Ecto neural progenitor cell (in vitro differentiated cells): ENCODE data around the gene OR2T1.
"Not testable (repeated sequence)": the region's sequence is repeated elsewhere in the genome, so short reads cannot be mapped to it uniquely, and the experiment has no call there.

ENCODE experiments used
- DNase-seq: peaks from one replicate; pipeline ENCODE4 v3.0.0-alpha.2; 2018; ENCODE audit warnings: low spot score

Gene OR2T1

GRCh38 chr1:248402748-248403147 is at the start of gene OR2T1:
TSS of gene OR2T1 (plus strand) at chr1:248403048. CDS start at chr1:248406148, 3,100 bp downstream.
- DNase-seq, result no peak

GRCh38 chr1:248359415-248359814 is 43.4 kb upstream of the OR2T1 start:
- DNase-seq, result no peak

- DNase-seq, result no peak
Measured at GRCh38 chr1:248361121-248361715, 41.6 kb upstream of the OR2T1 start, which contains the start of gene OR2T4. TSS of gene OR2T4 (plus strand) at chr1:248361665. CDS start at chr1:248361665, 0 bp downstream.

GRCh38 chr1:248366609-248367008 is 36.2 kb upstream of the OR2T1 start:
- no peak for DNase-seq

- no peak for DNase-seq
Measured at GRCh38 chr1:248372394-248372793, 30.5 kb upstream of the OR2T1 start.

GRCh38 chr1:248373761-248374160 is 29.1 kb upstream of the OR2T1 start:
- DNase-seq, result no peak

GRCh38 chr1:248375446-248375845 is 27.4 kb upstream of the OR2T1 start, which contains the start of gene OR2T6:
TSS of gene OR2T6 (plus strand) at chr1:248375746. CDS start at chr1:248387609, 11,863 bp downstream.
- no peak for DNase-seq

- DNase-seq, result no peak
Measured at GRCh38 chr1:248376916-248377315, 25.9 kb upstream of the OR2T1 start.

- DNase-seq, result no peak
Measured at GRCh38 chr1:248380854-248381253, 22.0 kb upstream of the OR2T1 start.

- no peak for DNase-seq
Measured at GRCh38 chr1:248388426-248388825, 14.4 kb upstream of the OR2T1 start.

GRCh38 chr1:248393050-248393449 is 9.8 kb upstream of the OR2T1 start:
- no peak for DNase-seq

GRCh38 chr1:248404024-248404423 is 1.2 kb downstream of the OR2T1 start:
- no peak for DNase-seq

GRCh38 chr1:248406721-248407692 is 4.2 kb downstream of the OR2T1 start:
- no peak for DNase-seq

- no peak for DNase-seq
Measured at GRCh38 chr1:248416226-248416625, 13.4 kb downstream of the OR2T1 start.

GRCh38 chr1:248417854-248418253 is 15.0 kb downstream of the OR2T1 start:
- DNase-seq, result no peak

- DNase-seq, result no peak
Measured at GRCh38 chr1:248421384-248421783, 18.5 kb downstream of the OR2T1 start.

- not testable (repeated sequence) for DNase-seq
Measured at GRCh38 chr1:248427526-248428191, 24.8 kb downstream of the OR2T1 start.

GRCh38 chr1:248428192-248428533 is 25.3 kb downstream of the OR2T1 start:
- not testable (repeated sequence) for DNase-seq

- DNase-seq, result not testable (repeated sequence)
Measured at GRCh38 chr1:248431683-248432082, 28.8 kb downstream of the OR2T1 start.

- not testable (repeated sequence) for DNase-seq
Measured at GRCh38 chr1:248432201-248432600, 29.4 kb downstream of the OR2T1 start.

GRCh38 chr1:248433811-248434415 is 31.1 kb downstream of the OR2T1 start:
- DNase-seq, result not testable (repeated sequence)

GRCh38 chr1:248434913-248435312 is 32.1 kb downstream of the OR2T1 start:
- DNase-seq, result not testable (repeated sequence)
